Forelimb muscle (tissue), 1 donor: Measurements from ENCODE around the gene NEDD1. TPM values are rescaled to one million over a fixed set of nuclear protein-coding genes. Genes with fewer than 3 reads are reported as not detected.

ENCODE experiments used
- DNase-seq: peaks from one replicate; pipeline ENCODE4 v3.0.0-alpha.2; 2013; ENCODE audit warnings: low read depth
- polyA plus RNA-seq: library from polyadenylated mRNA; unstranded; fragments of 120-200 nt; gene quantifications from one replicate; pipeline ENCODE4 v1.2.1, GENCODE V29; 2013; ENCODE audit not compliant: insufficient read length

Gene NEDD1
- polyA plus RNA-seq, 1 donor = 19.5 TPM

- DNase-seq = no peak
Measured at GRCh38 chr12:96897421-96897820, 9.6 kb upstream of the NEDD1 start.

- DNase-seq = no peak
Measured at GRCh38 chr12:96901175-96901574, 5.9 kb upstream of the NEDD1 start.

- no peak for DNase-seq
Measured at GRCh38 chr12:96902076-96902475, 5.0 kb upstream of the NEDD1 start.

DNA sequence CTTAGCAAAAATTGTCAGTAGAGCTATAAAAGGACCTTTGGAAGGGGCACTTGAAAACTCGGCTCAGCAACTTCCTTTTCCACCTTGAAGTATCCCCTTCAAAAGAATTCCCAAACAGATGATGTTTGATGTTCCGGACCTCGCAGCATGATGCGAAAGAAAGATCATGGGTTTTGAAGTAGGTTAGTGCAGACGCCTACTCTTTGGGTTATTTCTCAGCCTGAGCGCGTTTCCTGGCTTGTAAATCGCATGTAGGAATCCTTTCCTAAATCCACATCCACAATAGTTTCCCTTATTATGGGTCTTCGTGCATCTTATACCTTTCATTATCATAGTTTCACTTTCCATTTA lies 584 bp upstream of the NEDD1 start:
- DNase-seq = no peak

DNA sequence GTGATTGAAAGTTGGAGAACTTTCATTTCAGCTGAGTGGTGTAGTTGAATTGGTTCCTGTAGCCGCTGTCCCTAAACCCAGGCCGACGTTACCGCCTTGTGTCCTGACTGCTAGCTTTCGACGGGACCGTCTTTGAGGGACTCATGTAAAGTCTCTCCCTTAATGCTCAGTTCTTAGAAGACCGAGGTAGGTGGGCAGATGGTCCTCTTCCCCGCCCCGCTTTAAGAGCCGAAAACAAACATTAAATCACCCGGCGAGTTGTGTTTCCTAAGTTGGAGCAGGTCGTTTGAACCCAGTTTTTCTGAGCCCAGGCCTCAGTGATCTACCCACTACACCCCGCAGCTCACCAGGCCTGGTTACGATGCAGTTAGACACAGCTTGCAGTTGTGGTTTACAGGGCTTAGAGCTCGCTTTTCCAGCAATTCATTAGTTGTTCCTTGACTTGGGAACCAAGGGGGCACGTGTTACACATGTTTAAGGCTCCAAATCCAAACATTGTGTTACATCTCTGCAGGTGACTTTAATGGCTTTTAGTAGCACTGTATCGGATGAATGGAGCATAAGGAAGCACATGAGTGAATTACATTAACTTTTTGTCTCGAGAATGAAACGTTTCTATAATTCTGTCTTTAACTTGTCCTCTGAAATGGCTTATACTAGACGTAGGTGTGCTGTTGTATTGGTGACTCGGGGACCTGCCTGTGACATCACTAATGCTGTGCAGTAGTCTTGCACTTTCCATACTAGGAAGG lies 790 bp downstream of the NEDD1 start:
- no peak for DNase-seq

- DNase-seq = no peak
Measured at GRCh38 chr12:96908423-96908675, 1.3 kb downstream of the NEDD1 start.

DNA sequence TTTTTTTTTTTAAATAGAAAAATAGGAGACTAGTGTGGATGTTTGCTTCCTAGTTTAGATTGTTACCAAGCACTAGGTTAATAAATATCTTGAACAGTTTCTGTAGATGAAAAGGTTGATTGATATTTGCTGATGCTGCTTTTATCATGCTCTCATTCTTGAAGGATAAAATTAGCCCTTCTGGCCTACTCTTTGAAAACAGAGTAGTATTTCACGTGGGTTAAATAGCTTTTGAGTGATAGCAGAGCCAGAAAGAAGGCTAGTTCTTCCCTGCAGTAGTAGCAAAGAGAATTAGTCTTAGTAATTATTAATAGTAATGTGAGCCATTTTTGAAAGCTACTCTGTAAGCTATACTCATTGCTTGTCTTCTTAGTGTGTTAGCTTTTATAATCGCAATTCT lies 5.2 kb downstream of the NEDD1 start:
- no peak for DNase-seq

- no peak for DNase-seq
Measured at GRCh38 chr12:96912943-96913342, 5.9 kb downstream of the NEDD1 start.

GRCh38 chr12:96919510-96920210 lies 12.6 kb downstream of the NEDD1 start:
- DNase-seq = no peak

DNA sequence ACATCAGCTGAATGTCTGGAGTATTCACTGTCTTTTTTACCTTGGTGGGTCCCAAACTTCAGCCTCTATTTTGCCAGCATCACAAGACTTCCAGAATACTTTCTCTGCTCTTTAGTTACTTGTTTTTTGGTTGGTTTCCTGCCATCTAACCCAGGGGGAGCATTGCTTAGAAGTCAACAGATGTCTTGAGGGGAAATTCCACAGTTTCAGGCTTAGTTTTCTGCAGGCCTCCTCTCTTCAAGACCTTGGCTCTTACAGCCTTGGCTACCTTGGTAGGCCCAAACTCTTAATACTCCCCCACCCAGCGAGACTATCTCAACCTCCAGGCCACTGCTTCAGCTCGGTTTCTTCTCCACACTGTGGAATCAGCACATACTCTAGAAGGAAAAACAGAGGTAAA lies 41.7 kb downstream of the NEDD1 start:
- no peak for DNase-seq

DNA sequence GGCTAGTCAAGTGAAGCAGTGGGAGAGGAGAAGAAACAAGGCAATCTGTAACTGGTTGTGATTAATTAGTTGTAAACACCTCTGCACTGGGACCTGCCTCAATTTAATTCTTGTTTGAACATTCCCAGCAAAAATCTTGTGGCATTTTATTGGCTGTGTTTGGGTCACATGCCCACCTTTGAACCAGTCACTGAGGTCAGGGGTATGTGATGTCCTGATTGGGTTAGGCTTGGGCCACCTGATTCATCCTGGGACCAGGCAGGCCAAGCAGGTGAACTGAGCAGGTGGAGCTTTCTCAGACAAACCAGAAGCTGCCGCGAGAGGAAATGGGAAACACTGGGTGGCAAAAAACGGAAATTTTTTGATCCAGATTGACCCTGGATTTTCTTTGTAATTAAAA lies 72.5 kb downstream of the NEDD1 start:
- no peak for DNase-seq

GRCh38 chr12:96980991-96981414 lies 73.9 kb downstream of the NEDD1 start:
- DNase-seq = no peak

DNA sequence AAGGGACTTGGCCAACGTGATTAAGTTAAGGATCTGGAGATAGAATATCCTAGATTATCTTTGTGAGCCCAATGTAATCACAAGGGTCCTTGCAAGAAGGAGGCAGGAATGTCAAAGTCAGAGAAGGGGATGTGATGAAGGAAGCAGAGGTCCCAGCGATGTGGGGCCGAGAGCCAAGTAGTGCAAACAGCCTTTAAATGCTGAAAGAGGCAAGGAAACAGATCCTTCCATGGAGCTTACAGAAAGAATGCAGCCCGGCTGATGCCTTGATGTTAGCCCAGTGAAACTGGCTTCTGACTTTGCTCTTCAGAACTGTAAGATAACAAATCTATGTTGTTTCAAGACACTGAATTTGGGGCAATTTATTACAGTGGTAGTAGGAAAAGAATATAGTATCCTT lies 74.9 kb downstream of the NEDD1 start:
- no peak for DNase-seq

DNA sequence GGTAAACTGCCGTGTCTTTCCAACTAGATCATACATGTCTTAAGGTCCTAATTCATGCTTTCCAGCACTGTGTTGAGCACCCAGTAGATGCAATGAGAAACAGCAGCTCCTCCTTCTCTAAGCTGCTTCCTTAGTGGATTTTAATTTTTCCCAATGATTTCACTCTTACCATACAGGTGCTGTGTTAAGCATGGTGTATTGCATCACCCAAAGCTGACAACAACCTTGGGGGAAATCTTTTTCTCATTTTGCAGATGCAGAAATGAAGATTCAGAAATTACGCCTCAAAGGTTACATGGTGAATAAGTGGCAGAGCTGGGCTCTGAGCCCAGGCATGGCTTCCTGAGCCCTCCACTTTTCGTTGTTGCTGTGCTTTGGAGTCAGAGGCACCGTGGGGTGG lies 75.6 kb downstream of the NEDD1 start:
- no peak for DNase-seq

GRCh38 chr12:96985515-96986362 lies 78.7 kb downstream of the NEDD1 start:
- DNase-seq = no peak

- DNase-seq = no peak
Measured at GRCh38 chr12:96986883-96987523, 79.9 kb downstream of the NEDD1 start.

DNA sequence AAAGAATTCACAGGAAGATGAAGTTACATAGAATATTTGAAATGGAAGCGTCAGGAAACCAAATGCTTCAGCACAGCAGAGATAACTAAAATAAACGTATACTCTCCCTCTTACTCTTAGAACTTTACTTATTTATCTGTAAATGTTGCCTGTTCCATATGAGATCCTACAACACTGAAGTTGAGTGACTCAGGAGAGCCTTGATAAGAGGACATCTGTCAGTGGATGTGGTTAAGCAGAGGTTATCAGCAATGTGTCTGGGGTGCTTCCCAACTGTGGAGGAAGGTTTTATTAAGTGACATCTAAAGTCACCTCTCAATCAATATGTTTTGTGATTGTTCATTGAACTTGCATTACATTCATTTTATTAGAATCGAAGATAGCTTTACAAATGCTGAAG lies 81.9 kb downstream of the NEDD1 start:
- DNase-seq = no peak

- DNase-seq = no peak
Measured at GRCh38 chr12:96989916-96990315, 82.9 kb downstream of the NEDD1 start.

DNA sequence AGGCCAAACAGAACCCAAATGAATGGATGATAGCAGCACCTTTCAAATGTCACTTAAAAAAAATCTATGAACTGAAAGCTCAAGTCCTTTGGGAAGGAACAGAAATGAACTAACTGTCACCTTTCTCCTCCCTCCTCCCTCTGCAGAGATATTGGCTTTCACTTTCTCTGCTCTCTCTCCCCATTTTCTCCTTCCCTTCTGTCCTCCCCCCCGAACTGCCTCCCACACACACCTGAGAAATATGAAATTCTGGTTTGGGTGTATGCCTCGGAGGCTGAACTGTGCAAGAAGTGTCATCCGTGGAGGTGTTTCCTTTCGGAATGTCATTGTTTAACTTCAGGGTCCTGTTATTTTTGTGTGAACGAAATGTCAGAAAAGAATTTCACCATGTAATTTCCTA lies 87.8 kb downstream of the NEDD1 start:
- no peak for DNase-seq

DNA sequence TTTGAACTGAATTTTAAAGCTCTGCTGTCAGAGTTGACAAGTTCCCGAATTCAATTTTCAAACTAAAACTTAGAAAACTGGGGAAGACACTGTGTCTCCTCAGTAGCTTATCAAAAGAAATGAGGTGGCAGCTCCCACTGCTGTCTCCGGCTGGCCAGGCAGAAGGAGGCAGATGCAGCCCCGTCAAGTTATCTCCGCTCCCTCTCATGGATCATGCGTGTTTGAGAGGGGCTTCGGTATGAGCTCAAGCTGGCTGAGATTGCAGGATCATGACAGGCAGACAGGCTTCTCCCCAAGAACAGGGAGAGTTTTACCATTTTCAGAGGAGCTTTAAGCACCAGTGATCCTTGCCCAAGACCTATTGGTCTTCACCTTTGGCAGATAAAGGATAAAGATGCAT lies 88.8 kb downstream of the NEDD1 start:
- no peak for DNase-seq

DNA sequence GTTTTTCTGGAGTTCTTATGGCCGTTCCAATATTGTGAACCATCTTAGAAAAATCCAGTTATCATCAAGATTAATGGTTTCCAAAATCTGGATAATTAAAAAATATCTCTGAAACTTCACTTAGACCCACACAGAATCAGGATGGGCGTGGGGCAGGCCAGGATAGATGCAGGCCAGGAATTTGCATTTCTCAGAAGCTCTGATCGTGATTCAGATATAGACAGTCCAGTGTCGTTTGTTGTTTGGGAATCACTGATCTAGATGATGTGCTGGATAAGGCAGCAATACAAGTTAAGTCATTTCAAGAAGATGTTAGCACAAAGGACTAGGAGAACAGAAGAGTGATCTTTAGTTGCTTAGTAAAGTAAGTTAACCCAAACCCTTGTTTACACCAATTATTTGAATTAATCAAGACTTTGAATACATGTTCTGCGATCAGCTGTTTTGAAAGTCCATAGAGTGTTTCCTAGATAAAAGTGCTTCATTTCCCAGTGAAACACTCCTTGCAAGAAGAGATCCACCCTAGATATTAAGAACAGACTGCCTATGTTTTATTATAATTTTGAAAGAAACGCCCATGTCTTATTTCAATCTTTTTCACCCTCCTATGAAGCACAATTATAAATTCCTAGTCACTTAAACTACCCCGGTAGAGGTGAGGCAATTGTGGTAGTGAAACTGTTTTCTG lies 90.9 kb downstream of the NEDD1 start:
- no peak for DNase-seq

DNA sequence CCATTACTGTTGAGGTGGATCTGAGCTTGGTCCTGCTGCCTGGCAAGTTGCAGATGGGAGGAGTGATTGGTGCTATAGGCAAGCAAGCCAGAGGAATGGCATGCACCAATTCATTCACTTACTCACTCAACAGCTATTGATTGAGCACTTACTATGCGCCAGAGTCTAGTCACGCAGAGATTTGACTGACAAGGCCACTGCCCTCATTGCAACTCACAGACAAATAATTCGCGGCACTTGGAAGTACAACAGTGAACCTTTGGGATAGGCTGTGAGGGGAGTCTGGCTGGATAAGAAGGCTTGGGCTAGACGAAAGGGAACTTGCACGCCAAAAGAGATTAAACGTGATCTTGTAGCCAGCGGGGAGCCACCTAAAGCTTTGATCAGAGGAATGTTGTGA lies 96.2 kb downstream of the NEDD1 start:
- no peak for DNase-seq
